Keratinocyte (primary cell): ENCODE data around the gene ACAT2. TPM values are rescaled to one million over a fixed set of nuclear protein-coding genes. Genes with fewer than 3 reads are reported as not detected.

Experiments
- DNase-seq: peaks from one replicate; pipeline ENCODE4 v3.0.0-alpha.2; 2011; ENCODE audit warnings: low read depth, missing footprints, low spot score
- FAIRE-seq: peaks from 2 replicates; lab custom pipeline; 2011; peaks lifted over from hg19 to GRCh38; lab: Jason Lieb, UNC
- H2AFZ ChIP-seq: 2 replicates; pipeline ENCODE4 v1.6.0; 2012; ENCODE audit warnings: low read length, control low read depth, inconsistent platforms; ENCODE audit not compliant: control insufficient read depth
- H3K27ac ChIP-seq: 2 replicates; pipeline ENCODE4 v1.5.1; 2011; ENCODE audit warnings: low read length; ENCODE audit not compliant: control insufficient read depth, insufficient read depth
- H3K27me3 ChIP-seq: 3 replicates; pipeline ENCODE4 v1.6.0; 2011; ENCODE audit warnings: low read length; ENCODE audit not compliant: control insufficient read depth, insufficient read depth; ENCODE audit errors: extremely low read depth
- H3K36me3 ChIP-seq, 2 experiments: 2 replicates in 1 of 2; 3 replicates in 1 of 2; pipeline ENCODE4 v1.5.1; 2011; ENCODE audit warnings: low read length in 2 of 2, mild to moderate bottlenecking in 1 of 2; ENCODE audit not compliant: control insufficient read depth in 2 of 2, insufficient read depth in 2 of 2; ENCODE audit errors: extremely low read depth in 1 of 2
- H3K4me1 ChIP-seq: 3 replicates; pipeline ENCODE4 v1.5.1; 2011; ENCODE audit warnings: low read length; ENCODE audit not compliant: control insufficient read depth, insufficient read depth; ENCODE audit errors: extremely low read depth
- H3K4me2 ChIP-seq: 3 replicates; pipeline ENCODE4 v1.6.0; 2011; ENCODE audit warnings: low read depth, low read length; ENCODE audit not compliant: control insufficient read depth, insufficient read depth; ENCODE audit errors: extremely low read depth
- H3K4me3 ChIP-seq, 3 experiments: fragments of 200-600 bp in 1 of 3; sonication (generic) in 1 of 3; 2 replicates in 2 of 3; 3 replicates in 1 of 3; pipeline ENCODE4 v1.5.1; 2011 to 2016; ENCODE audit warnings: low read length in 3 of 3, mild to moderate bottlenecking in 3 of 3, control low read depth in 2 of 3, inconsistent platforms in 1 of 3, low read depth in 1 of 3, mixed read lengths in 1 of 3, mixed run types in 1 of 3, moderate library complexity in 1 of 3; ENCODE audit not compliant: control insufficient read depth in 2 of 3, insufficient read depth in 2 of 3; ENCODE audit errors: extremely low read depth in 1 of 3
- H3K79me2 ChIP-seq: 2 replicates; pipeline ENCODE4 v1.6.0; 2012; ENCODE audit warnings: low read length; ENCODE audit not compliant: control insufficient read depth, insufficient read depth
- H3K9ac ChIP-seq: 3 replicates; pipeline ENCODE4 v1.6.0; 2011; ENCODE audit warnings: low read length; ENCODE audit not compliant: control insufficient read depth, insufficient read depth; ENCODE audit errors: extremely low read depth
- H3K9me1 ChIP-seq: 3 replicates; pipeline ENCODE4 v1.6.0; 2011; ENCODE audit warnings: low read length; ENCODE audit not compliant: control insufficient read depth, insufficient read depth; ENCODE audit errors: extremely low read depth
- H3K9me3 ChIP-seq: 2 replicates; pipeline ENCODE4 v1.5.1; 2012; ENCODE audit warnings: low read depth, low read length; ENCODE audit not compliant: control insufficient read depth
- H4K20me1 ChIP-seq: 3 replicates; pipeline ENCODE4 v1.6.0; 2011; ENCODE audit warnings: low read length; ENCODE audit not compliant: control insufficient read depth, insufficient read depth; ENCODE audit errors: extremely low read depth
- EZH2 ChIP-seq: IDR thresholded peaks from one replicate; pipeline ENCODE4 v1.6.1; 2012; ENCODE audit warnings: inconsistent platforms, mild to moderate bottlenecking, low read length, moderate library complexity
- dilution Hi-C: fragments of 300-500 bp; cut with MboI; formaldehyde crosslinking; loops from one replicate; pipeline ENCODE4 v1.7.0; 2020; ENCODE audit warnings: low sequenced_read_pairs; ENCODE audit not compliant: extremely low pct_ligation_motif_present
- polyA plus RNA-seq, 5 experiments: library from polyadenylated mRNA; depleted of rRNA in 3 of 5; stranded (reverse) in 3 of 5; stranded (forward) in 1 of 5; unstranded in 1 of 5; fragments of >200 nt; gene quantifications; 1 replicate in 1 of 5; 2 replicates in 3 of 5; 3 replicates in 1 of 5; pipeline versions ENCODE4 v1.2.1 to v1.2.3, GENCODE V29; 2011 to 2012; ENCODE audit warnings: missing spikeins in 2 of 5, low read depth in 1 of 5, low replicate concordance in 1 of 5
- small RNA-seq, 3 experiments: library from RNA; depleted of rRNA; stranded (forward); fragments of <200 nt; gene quantifications; one replicate each; pipeline ENCODE3, GENCODE V24; 2012; ENCODE audit warnings: low read depth in 3 of 3, low replicate concordance in 1 of 3; ENCODE audit not compliant: insufficient read length in 3 of 3
- TF ChIP-seq, protein P1 (sequence below), 3 experiments: IDR thresholded peaks in 1 of 3; conservative IDR thresholded peaks in 1 of 3; optimal IDR thresholded peaks in 1 of 3; 2 replicates in 2 of 3; 3 replicates in 1 of 3; pipeline versions ENCODE3 to v1.5.1; 2011; ENCODE audit warnings: low read length in 3 of 3, mild to moderate bottlenecking in 3 of 3, moderate library complexity in 2 of 3, control low read depth in 1 of 3, inconsistent platforms in 1 of 3; ENCODE audit not compliant: insufficient read depth in 2 of 3; ENCODE audit errors: extremely low read depth in 1 of 3

The ACAT2 gene
- polyA plus RNA-seq, 1 donor (not counting 4 experiments of a cell fraction or from before 2014, with no cell fraction given): 205 TPM

DNA sequence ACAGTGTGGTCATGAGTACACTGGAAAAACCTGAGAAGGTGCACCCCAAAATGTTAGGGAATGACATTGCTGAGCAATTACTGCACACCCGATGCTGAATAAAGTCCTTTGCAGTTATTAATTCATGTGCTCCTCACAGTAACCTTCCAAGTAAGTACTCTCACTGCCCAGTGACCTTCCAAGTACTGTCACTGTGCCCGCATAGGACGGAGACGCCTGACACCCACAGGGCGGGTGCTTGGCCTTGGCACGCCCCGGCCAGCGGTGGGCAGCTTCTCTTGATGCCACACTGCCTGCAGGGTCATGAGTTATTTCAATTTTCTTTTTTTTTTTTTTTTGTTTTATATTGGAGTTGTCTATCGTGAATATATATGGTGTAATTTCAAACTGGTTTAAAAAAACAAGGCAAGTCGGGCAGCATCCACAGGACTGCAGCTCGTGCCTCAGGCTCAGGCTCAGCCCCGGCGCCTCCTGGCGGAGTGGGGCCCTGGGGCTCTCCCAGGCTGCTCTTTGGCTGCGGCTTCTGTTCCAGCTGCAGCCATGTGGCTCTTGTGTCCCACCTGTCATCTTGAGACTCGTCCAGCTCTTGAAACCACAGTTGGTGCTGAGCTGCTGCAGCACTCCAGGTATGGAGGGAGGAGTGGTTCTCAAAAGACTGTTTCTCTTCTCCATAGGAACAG is 65.3 kb downstream of the ACAT2 start:
- Histone ChIP-seq H3K9me3 (no peaks in the 10 kb centered on the region), H3K36me3 (no peaks in the 10 kb centered on the region), H4K20me1 (no peaks in the 10 kb centered on the region), H3K9me1 (no peaks in the 10 kb centered on the region), H3K4me3 (no peak overlapping the region), H3K27ac (no peak overlapping the region), H3K9ac (no peak overlapping the region), H3K27me3 (no peaks in the 10 kb centered on the region), H3K79me2 (no peaks in the 10 kb centered on the region), H2AFZ (no peak overlapping the region), H3K4me2 (no peak overlapping the region), H3K4me1 (peaks cover 4% of the 10 kb centered on the region)
- FAIRE-seq (no peak), DNase-seq (no peak)
- TF ChIP-seq EZH2: no peak
- TF ChIP-seq, protein P1, sequence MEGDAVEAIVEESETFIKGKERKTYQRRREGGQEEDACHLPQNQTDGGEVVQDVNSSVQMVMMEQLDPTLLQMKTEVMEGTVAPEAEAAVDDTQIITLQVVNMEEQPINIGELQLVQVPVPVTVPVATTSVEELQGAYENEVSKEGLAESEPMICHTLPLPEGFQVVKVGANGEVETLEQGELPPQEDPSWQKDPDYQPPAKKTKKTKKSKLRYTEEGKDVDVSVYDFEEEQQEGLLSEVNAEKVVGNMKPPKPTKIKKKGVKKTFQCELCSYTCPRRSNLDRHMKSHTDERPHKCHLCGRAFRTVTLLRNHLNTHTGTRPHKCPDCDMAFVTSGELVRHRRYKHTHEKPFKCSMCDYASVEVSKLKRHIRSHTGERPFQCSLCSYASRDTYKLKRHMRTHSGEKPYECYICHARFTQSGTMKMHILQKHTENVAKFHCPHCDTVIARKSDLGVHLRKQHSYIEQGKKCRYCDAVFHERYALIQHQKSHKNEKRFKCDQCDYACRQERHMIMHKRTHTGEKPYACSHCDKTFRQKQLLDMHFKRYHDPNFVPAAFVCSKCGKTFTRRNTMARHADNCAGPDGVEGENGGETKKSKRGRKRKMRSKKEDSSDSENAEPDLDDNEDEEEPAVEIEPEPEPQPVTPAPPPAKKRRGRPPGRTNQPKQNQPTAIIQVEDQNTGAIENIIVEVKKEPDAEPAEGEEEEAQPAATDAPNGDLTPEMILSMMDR (optimal IDR thresholded peaks at IDR 0.05 in 1 of 3, IDR thresholded peaks at IDR 0.05 in 1 of 3, conservative IDR thresholded peaks at IDR 0.05 in 1 of 3; ENCODE audit: extremely low read depth in 1 of 3, insufficient read depth in 2 of 3, low read length in 3 of 3): no peak
- dilution Hi-C loops: no loop called here

DNA sequence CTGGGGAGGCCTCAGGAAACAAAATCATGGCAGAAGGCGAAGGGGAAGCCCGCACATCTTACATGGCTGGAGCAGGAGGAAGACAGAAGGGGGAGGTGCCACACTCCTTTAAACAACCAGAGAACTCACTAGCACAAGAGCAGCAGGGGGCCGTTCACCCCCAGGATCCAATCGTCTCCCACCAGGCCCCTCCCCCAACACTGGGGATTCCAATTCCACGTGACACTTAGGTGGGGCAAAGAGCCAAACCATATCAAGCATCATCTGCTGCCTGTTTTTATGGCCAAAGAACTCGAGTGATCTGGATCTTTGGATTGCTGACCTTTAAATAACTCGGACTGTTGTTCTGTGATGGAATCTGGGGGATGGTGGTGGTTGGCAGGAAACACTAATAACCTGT is 66.2 kb downstream of the ACAT2 start:
- dilution Hi-C loops: no loop called here
- no peak overlapping the region for H3K4me2 ChIP-seq
- no peak overlapping the region for H3K9ac ChIP-seq
- H3K36me3 ChIP-seq: no peaks in the 10 kb centered on the region
- no peak for DNase-seq
- TF ChIP-seq, protein P1 (optimal IDR thresholded peaks at IDR 0.05 in 1 of 3, IDR thresholded peaks at IDR 0.05 in 1 of 3, conservative IDR thresholded peaks at IDR 0.05 in 1 of 3; ENCODE audit: extremely low read depth in 1 of 3, insufficient read depth in 2 of 3, low read length in 3 of 3): no peak
- no peak for TF ChIP-seq EZH2
- H4K20me1 ChIP-seq: no peaks in the 10 kb centered on the region
- no peak overlapping the region for H3K27ac ChIP-seq
- no peak overlapping the region for H2AFZ ChIP-seq
- H3K9me3 ChIP-seq: no peaks in the 10 kb centered on the region
- peaks cover 7% of the 10 kb centered on the region for H3K4me1 ChIP-seq
- H3K27me3 ChIP-seq: no peaks in the 10 kb centered on the region
- H3K79me2 ChIP-seq: no peaks in the 10 kb centered on the region
- FAIRE-seq: no peak
- no peaks in the 10 kb centered on the region for H3K9me1 ChIP-seq
- no peak overlapping the region for H3K4me3 ChIP-seq

Small RNA genes lying within 50 kb of the gene (small RNA-seq; reads per million reads assigned to genes)
- gene RNU4ATAC18P (0 reads per million in 3 experiments), gene SNORA20 (113 to 1,515 (median 1,434) reads per million in 3 experiments), gene SNORA29 (0 reads per million in 3 experiments)

Other genes starting within 250 kb of the ACAT2 start
- 28.6 to 48.7 TPM (median 41.9 TPM) in 3 replicates for gene SOD2, start 68.8 kb upstream of the ACAT2 start, polyA plus RNA-seq
- gene WTAP, start 34.5 kb upstream of the ACAT2 start, polyA plus RNA-seq: 20.6 to 40.2 TPM (median 35.3 TPM) in 3 replicates
- gene TCP1, start 27.6 kb downstream of the ACAT2 start, polyA plus RNA-seq: 72.8 to 174 TPM (median 174 TPM) in 3 replicates
- gene MRPL18, start 28.4 kb downstream of the ACAT2 start, polyA plus RNA-seq: 74.1 to 127 TPM (median 97.1 TPM) in 3 replicates
- gene PNLDC1, start 38.2 kb downstream of the ACAT2 start, polyA plus RNA-seq: 0.05 to 0.14 TPM (median 0.12 TPM) in 3 replicates
- gene MAS1, start 128.9 kb downstream of the ACAT2 start, polyA plus RNA-seq: not detected in 3 replicates
- gene IGF2R, start 207.0 kb downstream of the ACAT2 start, polyA plus RNA-seq: 25.3 to 40.9 TPM (median 39.7 TPM) in 3 replicates